ENCODE data around the gene PDE6D. TPM values are rescaled to one million over a fixed set of nuclear protein-coding genes. Genes with fewer than 3 reads are reported as not detected.

The PDE6D gene
- total and polyA plus RNA-seq, 2 of the 13 experiments (the other 11 are each of a cell fraction or from before 2014, with no cell fraction given) = 14.1 to 23.2 TPM

GRCh38 chr2:231709981-231710798 lies 70.9 kb downstream of the PDE6D start (continued):
- TF ChIP-seq FOXP1 (IDR thresholded peaks at IDR 0.05) = no peak
- TF ChIP-seq FOXP1 (CRISPR knock-in tag; IDR thresholded peaks at IDR 0.05) = no peak
- 0 out of 2 replicates have a peak, but pooled peaks have one; percentile 65 for TF ChIP-seq TRIM24 (CRISPR knock-in tag; IDR thresholded peaks at IDR 0.05)
- TF ChIP-seq NFIC (IDR thresholded peaks at IDR 0.05; ENCODE audit: low read length) = no peak
- peak; percentile 97 for TF ChIP-seq PBX3 (CRISPR knock-in tag; IDR thresholded peaks at IDR 0.05; ENCODE audit: borderline replicate concordance)
- peak; percentile 88; the same call in 1 of the 2 replicates for TF ChIP-seq GRHL1 (CRISPR knock-in tag; conservative IDR thresholded peaks at IDR 0.05)
- TF ChIP-seq ARID2 (CRISPR knock-in tag; IDR thresholded peaks at IDR 0.05; ENCODE audit: borderline replicate concordance) = peak; percentile 93
- no peak for TF ChIP-seq SUZ12 (IDR thresholded peaks at IDR 0.05; ENCODE audit: low read depth, low read length)
- TF ChIP-seq FOXM1 (CRISPR knock-in tag; IDR thresholded peaks at IDR 0.05) = peak; percentile 96
- no peak for TF ChIP-seq MAFK (conservative IDR thresholded peaks at IDR 0.05 in 1 of 2, IDR thresholded peaks at IDR 0.05 in 1 of 2; ENCODE audit: low read length in 2 of 2)
- peak; percentile 98; the same call in 1 of the 2 replicates for TF ChIP-seq ZNF367 (CRISPR knock-in tag; IDR thresholded peaks at IDR 0.05; ENCODE audit: borderline replicate concordance)
- peak; percentile 90; the same call in 1 of the 2 replicates for TF ChIP-seq MTF2 (CRISPR knock-in tag; IDR thresholded peaks at IDR 0.05; ENCODE audit: borderline replicate concordance)
- peak; percentile 100 for TF ChIP-seq ZNF607 (CRISPR knock-in tag; IDR thresholded peaks at IDR 0.05; ENCODE audit: borderline replicate concordance)
- no peak; the same call in 1 of the 2 replicates for TF ChIP-seq TFAP4 (IDR thresholded peaks at IDR 0.05; ENCODE audit: borderline replicate concordance, low read depth)
- peak in 1 of 2 experiments; percentile 91; a peak in 3 of 4 replicates for TF ChIP-seq ATF4 (CRISPR knock-in tag; IDR thresholded peaks at IDR 0.05)
- peak; percentile 96 for TF ChIP-seq GPN1 (CRISPR knock-in tag; IDR thresholded peaks at IDR 0.05; ENCODE audit: borderline replicate concordance)
- peak; percentile 100 for TF ChIP-seq ZMAT3 (CRISPR knock-in tag; conservative IDR thresholded peaks at IDR 0.05)
- TF ChIP-seq ZFAT (CRISPR knock-in tag; conservative IDR thresholded peaks at IDR 0.05) = peak; percentile 96
- 0 out of 2 replicates have a peak, but pooled peaks have one; percentile 81 for TF ChIP-seq WIZ (CRISPR knock-in tag; IDR thresholded peaks at IDR 0.05)
- TF ChIP-seq BHLHE40 (IDR thresholded peaks at IDR 0.05; ENCODE audit: low read length) = peak; percentile 91
- peak; percentile 81; the same call in 1 of the 2 replicates for TF ChIP-seq GZF1 (CRISPR knock-in tag; IDR thresholded peaks at IDR 0.05)
- no peak for TF ChIP-seq ZNF512B (CRISPR knock-in tag; IDR thresholded peaks at IDR 0.05; ENCODE audit: borderline replicate concordance)
